GM08714 (cell line): Measurements from ENCODE around the gene RBM33.

Source experiments
- H3K4me3 ChIP-seq: fragments of 200-500 bp; sonication (Bioruptor generic); 2 replicates; pipeline ENCODE4 v1.5.1; 2014; ENCODE audit warnings: mild to moderate bottlenecking, low read length, inconsistent platforms
- ZNF274 ChIP-seq: IDR thresholded peaks from 2 replicates; pipeline ENCODE4 v1.6.1; 2012; ENCODE audit warnings: mild to moderate bottlenecking, low read depth, low read length

RBM33 gene

DNA sequence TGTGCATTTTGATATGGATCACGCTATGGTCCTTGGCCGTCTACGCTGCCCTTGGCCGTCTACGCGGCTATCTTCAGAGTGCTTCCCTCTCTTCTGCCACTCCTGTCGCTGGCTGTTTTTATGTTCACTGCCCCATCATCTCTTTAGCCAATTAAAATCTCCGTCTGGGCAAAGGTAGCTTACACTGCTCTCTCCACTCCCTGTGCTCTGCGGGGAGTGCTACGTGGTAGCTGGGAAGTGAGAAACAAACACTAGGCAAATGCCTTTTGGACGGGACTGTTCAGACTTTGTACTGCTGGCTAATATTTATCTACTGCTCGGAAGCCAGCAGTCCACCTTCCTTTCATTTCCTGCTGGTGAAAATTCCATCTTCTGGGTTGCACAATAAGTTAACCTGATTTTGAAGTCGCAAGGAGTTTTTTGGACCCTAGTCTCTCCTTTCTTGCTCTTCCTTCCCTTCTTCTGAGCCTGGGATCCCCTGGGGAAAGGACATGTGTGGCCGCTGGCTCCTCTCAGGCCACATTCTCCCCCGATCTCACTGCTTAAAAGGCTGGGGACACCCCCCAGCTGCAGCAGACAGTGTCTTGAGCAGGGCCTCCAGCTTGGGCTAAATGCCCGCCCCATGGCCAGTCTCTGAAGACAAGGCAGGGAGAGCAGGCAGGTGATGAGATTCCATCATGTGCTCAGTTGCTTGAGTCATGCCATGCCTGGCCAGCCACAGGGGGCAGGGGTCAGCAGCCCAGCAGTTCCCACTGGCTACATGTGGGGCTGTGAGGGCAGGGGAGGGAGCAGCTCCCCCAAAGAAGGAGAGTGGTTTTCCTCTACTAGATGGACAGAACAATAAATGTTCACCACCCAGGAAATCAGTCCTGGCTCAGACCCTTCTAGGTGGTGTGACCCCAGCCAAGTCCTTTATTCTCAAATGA is 25.5 kb upstream of the RBM33 start:
- no peak overlapping the region for H3K4me3 ChIP-seq
- TF ChIP-seq ZNF274 = no peak

DNA sequence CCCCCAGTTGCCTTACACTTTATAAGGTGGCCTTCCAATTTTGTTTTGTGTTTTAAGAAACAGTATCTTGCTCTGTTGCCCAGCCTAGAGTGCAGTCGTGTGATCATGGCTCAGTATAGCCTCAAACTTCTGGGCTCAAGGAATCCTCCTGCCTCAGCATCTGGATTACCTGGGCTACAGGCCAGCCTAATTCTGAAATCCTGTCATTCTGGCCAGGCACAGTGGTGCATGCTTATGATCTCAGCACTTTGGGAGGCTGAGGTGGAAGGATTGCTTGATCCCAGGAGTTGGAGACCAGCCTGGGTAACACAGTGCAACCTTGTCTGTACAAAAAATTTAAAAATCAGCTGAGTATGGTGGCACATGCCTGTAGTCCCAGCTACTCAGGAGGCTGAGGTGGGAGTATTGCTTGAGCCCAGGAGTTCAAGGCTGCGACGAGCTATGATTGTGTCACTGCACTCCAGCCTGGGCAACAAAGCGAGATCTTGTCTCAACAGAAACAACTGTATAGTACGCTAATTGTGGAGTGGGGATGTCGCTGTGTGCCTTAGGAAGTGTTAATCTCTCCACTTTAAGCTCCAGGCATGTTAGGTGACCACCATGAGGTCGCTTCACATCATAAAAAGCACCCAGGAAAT is 24.7 kb upstream of the RBM33 start:
- TF ChIP-seq ZNF274 = no peak
- H3K4me3 ChIP-seq = no peak overlapping the region

DNA sequence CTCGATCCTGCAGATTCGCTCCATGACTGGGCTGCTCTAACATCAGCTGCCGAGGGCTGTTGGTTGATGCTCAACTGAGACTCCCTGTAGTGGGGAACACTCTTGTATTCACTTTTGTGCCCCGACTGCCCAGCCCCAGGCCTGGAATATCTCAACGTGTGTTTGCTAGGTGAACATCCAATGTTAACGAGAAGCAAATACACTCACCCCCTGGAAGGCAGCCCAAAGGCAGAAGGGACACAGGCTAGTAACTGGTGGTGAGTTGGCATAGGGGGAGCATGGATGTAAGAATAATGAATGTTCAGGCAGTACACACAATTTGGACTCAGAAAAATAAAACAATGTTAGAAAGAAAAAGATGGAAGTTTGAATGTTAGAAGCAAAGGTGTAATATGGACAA is 24.0 kb upstream of the RBM33 start:
- no peak for TF ChIP-seq ZNF274
- H3K4me3 ChIP-seq = no peak overlapping the region

DNA sequence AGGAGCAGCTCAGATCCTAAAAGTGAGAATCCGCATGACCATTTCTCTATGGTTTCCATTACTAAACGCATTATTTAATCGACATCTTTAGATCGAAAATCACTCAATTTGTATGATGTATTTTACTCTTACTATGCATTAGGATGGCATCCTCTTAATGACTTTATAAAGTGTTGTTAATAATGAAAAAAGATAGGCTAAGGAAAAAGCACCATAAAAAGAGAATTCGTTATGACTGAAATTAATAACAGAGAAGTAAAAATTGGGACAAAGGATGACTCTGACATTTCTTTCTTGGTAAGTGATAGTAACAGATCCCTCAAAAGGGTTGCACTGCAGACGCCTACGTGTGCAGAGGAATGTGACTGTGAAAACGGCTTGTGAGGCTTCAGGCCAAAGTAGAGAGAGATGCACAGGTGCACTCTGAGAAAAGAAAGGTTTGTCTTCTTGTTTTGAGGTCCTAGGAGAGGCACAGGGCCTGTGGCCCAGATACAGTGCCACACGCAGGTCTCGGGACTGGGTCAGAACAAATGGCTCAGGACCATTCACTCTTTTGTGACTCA is 23.0 kb upstream of the RBM33 start:
- H3K4me3 ChIP-seq = no peak overlapping the region
- no peak for TF ChIP-seq ZNF274

DNA sequence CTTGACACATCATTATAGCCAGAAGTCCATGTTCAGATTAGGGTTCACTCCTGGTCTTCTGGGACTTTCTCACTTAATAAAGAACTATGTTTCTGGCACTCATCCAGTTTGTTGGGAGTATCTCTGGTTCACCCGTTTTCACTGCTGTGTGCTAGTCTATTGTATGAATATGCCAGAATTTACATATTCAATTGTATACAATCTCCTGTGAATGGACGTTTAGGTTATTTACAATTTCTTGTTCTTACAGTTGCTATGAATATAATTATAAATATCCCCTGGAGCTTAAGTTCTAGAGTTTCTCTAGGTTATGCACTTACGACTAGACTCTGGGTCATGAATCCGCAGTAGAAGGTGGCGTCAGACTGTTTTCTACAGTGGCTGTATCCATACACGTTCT is 20.0 kb upstream of the RBM33 start:
- no peak for TF ChIP-seq ZNF274
- no peak overlapping the region for H3K4me3 ChIP-seq

DNA sequence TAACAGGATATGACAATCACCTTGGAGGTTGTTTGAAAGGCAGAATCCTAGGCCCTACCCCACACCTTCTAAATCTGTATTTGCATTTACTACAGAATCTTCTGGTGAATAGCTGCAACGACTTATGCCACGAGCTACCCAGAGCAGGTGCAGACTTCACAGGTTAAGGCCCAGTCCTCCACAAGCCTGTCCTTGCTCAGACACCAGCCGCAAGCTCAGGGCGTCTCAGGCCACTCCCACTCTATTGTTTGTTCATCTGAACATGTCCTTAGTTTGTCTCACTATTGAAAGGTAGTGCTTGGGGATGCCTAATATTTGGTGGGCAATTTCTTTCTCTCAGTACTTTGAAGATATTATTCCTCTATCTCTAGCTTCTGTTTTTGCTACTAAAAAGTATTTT is 18.9 kb upstream of the RBM33 start:
- H3K4me3 ChIP-seq = no peak overlapping the region
- TF ChIP-seq ZNF274 = no peak

DNA sequence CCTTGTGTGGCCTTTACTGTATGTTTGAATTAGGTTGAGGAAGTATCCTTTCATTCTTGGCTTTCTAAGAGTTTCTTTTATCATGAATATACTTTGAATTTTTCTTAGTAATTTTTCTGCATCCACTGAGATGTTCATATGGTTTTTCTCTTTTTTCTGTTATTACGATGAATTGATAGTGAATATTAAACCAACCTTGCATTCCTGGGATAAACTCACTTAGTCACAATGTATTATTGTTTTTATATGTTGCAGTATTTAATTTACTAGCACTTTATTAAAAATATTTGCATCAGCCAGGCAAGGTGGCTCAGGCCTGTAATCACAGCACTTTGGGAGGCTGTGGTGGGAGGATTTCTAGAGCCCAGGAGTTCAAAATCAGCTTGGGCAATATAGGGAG is 15.3 kb upstream of the RBM33 start:
- TF ChIP-seq ZNF274 = no peak
- no peak overlapping the region for H3K4me3 ChIP-seq

DNA sequence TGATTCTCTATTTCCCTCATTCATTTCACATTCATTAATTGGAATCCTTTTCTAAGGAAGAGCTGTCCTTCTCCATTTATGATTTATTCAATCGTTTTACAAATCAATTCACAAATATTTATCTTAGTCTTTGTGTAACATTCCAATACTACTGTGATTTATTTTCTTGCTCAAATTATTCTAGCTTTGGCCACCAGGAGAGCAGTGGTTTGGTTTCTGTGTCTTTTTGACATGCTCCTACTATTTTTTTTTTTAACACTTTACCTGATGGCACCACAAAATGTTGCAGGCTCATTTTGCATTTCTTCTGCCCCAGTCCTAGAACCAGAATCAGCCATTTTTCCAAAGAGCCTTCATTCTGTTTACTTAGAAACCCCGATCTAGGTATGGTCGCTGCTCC is 13.3 kb upstream of the RBM33 start:
- H3K4me3 ChIP-seq = no peak overlapping the region
- TF ChIP-seq ZNF274 = no peak

DNA sequence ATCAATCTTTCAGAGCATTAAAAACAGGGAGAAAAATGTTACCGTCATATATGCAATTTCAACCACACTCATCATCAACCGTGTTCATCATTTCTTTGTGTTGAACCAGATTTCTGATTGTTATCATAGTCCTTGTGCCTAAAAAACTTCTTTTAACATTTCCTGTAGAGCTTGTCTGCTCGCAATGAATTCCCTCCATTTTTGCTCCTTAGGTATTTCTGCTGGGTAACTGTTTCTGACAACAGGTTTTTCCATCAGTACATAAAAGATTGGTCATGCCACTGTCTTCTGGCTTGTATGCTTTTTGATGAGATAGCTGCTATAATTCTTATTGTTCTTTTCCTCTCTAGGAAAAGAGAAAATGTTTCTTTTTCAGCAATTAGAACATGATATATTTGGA is 8.6 kb upstream of the RBM33 start:
- H3K4me3 ChIP-seq = no peak overlapping the region
- no peak for TF ChIP-seq ZNF274

DNA sequence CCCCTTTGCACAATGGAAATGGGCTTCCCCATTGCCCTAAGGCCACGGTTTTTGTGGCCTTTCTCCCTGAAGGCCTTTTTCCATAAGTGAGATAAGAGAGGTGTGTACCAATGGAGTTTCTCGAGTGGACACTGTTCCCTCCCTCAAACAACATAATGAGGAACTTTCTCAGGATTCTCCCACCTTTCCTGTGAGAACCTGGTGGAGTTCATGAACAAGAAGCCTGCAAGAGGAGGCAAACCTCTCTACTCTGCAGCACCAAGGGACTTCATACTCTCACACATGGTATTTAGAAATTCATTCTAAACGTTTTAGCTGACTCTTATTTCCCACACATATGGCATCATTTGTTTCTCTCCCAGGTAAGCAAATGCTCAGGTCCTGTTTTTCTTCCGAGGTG is 7.3 kb upstream of the RBM33 start:
- no peak overlapping the region for H3K4me3 ChIP-seq
- no peak for TF ChIP-seq ZNF274

DNA sequence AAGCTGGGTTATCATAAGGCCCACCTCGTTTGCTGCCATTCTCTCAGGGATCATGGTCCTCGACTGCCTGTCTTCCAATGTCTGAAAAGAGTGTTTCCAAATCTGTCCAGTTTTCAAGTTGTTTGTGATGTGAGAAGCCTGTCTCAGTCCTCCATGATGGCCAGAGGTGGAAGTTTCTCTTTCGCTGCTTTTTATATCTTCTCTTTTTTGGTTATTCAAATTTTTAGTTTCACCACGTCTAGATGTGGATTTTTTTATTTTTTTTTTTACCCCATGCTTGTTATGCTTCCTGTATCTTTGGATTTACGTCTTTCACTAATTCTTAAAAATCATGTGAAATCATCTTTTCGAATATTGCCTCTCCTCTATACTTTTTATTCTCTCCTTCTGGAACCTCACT is 6.1 kb upstream of the RBM33 start:
- no peak for TF ChIP-seq ZNF274
- H3K4me3 ChIP-seq = no peak overlapping the region

DNA sequence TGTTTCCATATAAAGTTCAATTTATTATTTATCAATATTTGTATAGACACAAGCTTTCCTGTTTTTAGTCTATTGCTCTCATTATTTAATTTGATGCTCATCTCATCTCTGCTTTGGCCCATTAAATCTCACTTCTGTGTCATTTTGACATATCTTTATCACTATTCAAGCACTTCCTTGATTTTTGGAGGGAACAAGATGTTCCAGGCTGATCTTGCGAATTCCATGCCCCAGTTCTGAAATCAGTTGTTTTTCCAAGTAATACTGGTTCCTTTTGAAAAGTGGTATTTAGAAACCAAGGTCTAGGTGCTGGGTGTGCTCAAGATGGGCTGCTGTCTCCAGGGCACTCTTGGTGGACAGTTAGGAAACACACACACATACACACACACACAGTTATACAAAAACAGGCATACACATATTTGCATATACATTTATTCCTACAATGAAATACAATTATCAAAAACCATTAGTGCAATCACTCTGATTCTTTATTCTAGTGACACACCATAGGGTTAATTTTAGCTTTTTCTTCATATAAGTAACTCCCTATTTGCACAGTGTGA is 4.4 kb upstream of the RBM33 start:
- no peak for TF ChIP-seq ZNF274
- no peak overlapping the region for H3K4me3 ChIP-seq

DNA sequence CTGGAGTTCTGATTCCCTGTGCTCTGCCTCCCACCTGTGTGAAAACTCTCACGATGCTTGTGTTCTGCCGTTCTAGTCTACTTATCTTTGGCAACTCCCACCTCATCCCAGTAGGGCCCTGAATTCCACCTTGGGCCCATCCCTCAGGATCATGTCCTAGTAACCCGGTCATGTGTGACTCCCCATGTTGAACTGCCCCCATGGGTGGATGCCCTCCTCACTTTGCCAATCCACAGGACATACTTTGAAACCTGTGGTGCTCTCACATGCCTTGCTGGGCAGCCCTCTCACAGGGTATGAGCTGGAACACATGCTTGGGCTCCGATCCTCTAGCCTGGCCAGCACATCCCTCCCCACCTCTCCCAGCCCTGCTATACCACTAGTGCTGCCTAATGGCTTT is 3.8 kb upstream of the RBM33 start:
- no peak overlapping the region for H3K4me3 ChIP-seq
- no peak for TF ChIP-seq ZNF274

DNA sequence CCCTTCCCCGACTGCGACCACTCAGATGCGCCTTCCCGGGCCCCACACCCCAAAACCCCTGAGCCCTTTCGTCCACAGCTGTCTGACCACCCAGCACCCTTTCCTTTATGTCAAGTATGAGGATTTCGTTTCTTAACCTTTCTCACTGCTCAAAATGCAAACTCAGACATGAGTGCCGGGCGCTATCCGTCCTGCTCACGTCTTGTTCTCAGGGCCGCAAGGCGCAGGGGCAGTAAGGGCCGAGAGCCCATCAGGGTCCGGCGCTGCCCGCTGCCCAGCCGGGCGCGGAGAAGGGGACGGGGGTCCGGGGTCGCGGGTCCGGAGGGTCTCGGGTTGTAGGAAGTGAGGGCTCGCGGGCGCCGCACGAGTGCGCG is 670 bp upstream of the RBM33 start:
- TF ChIP-seq ZNF274 = no peak
- peak overlapping the region; percentile 80 for H3K4me3 ChIP-seq

DNA sequence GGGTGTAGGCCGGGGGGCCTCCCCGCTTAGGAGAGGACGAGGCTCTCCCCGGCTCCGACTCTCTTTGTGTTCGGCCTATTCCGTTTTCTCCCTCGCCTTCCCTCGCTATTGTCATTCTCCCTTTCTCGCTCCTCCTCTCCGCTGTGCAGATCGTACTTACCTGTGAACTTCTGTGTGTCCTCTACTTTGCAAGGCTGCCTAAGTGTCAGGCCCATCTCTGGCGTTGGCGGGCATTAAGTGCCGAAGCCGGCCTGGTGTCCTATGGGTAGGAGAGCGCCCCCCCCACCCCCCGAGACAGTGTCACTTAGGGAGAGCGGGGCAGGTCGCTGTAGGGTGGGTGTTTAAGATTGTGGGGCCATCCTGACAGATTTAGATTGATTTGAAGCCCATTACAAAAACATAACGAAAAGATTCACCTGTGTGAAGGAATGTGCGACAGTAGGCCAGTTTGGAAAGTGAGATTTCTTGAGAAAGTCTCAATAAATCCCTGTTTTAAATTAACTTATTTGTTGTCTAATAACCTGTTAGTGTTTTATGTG is 579 bp downstream of the RBM33 start:
- H3K4me3 ChIP-seq = peak overlapping the region; percentile 80
- no peak for TF ChIP-seq ZNF274

DNA sequence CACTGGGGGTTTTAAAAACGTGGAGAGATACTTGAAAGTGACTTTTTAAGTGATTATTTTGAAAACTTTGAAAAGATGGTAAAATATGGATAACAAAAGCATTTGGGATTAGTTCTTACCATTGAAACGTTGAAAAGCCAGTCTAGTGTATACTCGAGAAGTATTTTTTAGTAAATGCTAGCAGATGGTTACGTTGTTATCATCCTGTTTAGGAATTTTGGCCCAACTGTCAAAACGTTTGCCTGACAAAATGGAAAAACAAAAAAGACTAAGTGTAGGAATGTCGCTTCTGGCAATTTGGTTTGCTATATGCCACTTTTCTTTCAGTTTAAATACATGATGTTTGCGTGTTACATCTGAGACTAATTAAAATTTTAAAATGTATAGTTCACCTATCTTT is 1.2 kb downstream of the RBM33 start:
- H3K4me3 ChIP-seq = peak overlapping the region; percentile 80; the same call in 1 of the 2 replicates
- TF ChIP-seq ZNF274 = no peak
